ENCODE measurements around the gene SPTLC1. TPM values are rescaled to one million over a fixed set of nuclear protein-coding genes. Genes with fewer than 3 reads are reported as not detected.
"Not testable (repeated sequence)": the region's sequence is repeated elsewhere in the genome, so short reads cannot be mapped to it uniquely, and the experiment has no call there.

SPTLC1 gene
- total and polyA plus RNA-seq, 4 donors: 20.8 to 137 (median 58.6) TPM

DNA sequence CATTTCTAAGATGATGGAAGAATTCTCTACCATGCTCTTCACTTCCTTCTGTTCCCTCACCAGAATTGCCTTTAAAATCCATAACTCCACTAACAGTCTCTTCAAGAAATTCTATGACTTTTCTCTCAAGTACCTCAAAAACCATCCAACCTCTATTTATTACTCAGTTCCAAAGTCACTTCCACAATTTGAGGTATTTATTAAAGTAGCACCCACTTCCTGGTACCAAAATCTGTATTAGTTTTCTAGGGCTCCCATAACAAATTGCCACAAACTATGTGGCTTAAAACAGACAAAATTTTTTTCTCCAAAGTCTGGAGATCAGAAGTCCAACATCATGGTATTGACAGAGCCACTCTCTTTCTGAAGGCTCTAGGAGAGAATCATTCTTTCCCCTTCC lies 4.9 kb upstream of the SPTLC1 start:
- no peaks in the 10 kb centered on the region for H3K36me3 ChIP-seq (ENCODE audit: control insufficient read depth in 4 of 4, insufficient read depth in 4 of 4, low read length in 4 of 4)
- no peak for DNase-seq
- no peak for ATAC-seq (ENCODE audit: insufficient read depth, low FRiP score)
- H3K27me3 ChIP-seq (ENCODE audit: control insufficient read depth in 3 of 3, insufficient read depth in 3 of 3, low read length in 2 of 3): no peaks in the 10 kb centered on the region
- H3K9me3 ChIP-seq (ENCODE audit: control insufficient read depth in 4 of 4, insufficient read depth in 3 of 4, low read length in 3 of 4): no peaks in the 10 kb centered on the region
- H3K27ac ChIP-seq (ENCODE audit: low read depth in 1 of 2, low read length in 1 of 2): no peak overlapping the region
- H3K4me3 ChIP-seq: no peak overlapping the region
- no peaks in the 10 kb centered on the region for H3K4me1 ChIP-seq (ENCODE audit: control insufficient read depth in 5 of 5, insufficient read depth in 5 of 5, low read length in 5 of 5)
- no peak overlapping the region for H3K9ac ChIP-seq (ENCODE audit: insufficient read depth in 1 of 2, low read length in 2 of 2)
- TF ChIP-seq, protein P1, sequence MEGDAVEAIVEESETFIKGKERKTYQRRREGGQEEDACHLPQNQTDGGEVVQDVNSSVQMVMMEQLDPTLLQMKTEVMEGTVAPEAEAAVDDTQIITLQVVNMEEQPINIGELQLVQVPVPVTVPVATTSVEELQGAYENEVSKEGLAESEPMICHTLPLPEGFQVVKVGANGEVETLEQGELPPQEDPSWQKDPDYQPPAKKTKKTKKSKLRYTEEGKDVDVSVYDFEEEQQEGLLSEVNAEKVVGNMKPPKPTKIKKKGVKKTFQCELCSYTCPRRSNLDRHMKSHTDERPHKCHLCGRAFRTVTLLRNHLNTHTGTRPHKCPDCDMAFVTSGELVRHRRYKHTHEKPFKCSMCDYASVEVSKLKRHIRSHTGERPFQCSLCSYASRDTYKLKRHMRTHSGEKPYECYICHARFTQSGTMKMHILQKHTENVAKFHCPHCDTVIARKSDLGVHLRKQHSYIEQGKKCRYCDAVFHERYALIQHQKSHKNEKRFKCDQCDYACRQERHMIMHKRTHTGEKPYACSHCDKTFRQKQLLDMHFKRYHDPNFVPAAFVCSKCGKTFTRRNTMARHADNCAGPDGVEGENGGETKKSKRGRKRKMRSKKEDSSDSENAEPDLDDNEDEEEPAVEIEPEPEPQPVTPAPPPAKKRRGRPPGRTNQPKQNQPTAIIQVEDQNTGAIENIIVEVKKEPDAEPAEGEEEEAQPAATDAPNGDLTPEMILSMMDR (IDR thresholded peaks at IDR 0.05; ENCODE audit: control extremely low read depth, extremely low read depth): no peak

DNA sequence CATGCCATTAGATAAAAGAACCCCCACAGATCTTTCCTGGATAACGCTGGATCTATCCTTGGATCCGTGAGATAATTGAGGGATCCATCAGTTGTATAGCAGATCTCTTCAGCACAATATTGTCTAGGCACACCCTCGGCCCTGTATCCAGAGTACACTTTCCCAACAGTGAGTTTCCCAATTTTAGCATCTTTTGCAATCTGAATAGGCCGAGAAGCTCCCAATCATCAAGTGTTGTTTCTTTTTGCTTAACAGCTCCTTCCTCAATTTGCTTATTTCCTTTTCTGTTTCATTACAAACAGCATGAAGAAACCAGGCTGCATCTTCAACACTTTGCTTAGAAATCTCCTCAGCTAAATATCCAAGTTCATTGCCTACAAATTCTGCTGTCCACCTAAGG lies 4.4 kb upstream of the SPTLC1 start:
- Histone ChIP-seq H3K27ac (ENCODE audit: low read depth in 1 of 2, low read length in 1 of 2) (no peak overlapping the region), H3K9me3 (ENCODE audit: control insufficient read depth in 4 of 4, insufficient read depth in 3 of 4, low read length in 3 of 4) (no peaks in the 10 kb centered on the region), H3K27me3 (ENCODE audit: control insufficient read depth in 3 of 3, insufficient read depth in 3 of 3, low read length in 2 of 3) (no peaks in the 10 kb centered on the region), H3K4me3 (no peak overlapping the region), H3K4me1 (ENCODE audit: control insufficient read depth in 5 of 5, insufficient read depth in 5 of 5, low read length in 5 of 5) (peaks cover 0 to under 1% (median 0%) of the 10 kb centered on the region in 5 donors), H3K36me3 (ENCODE audit: control insufficient read depth in 4 of 4, insufficient read depth in 4 of 4, low read length in 4 of 4) (no peaks in the 10 kb centered on the region), H3K9ac (ENCODE audit: insufficient read depth in 1 of 2, low read length in 2 of 2) (no peak overlapping the region)
- WGBS, 2 donors: 53 to 71% methylated on average over 4 of the region's 4 CpGs
- DNase-seq: no peak
- TF ChIP-seq, protein P1 (IDR thresholded peaks at IDR 0.05; ENCODE audit: control extremely low read depth, extremely low read depth): no peak
- ATAC-seq (ENCODE audit: insufficient read depth, low FRiP score): no peak

DNA sequence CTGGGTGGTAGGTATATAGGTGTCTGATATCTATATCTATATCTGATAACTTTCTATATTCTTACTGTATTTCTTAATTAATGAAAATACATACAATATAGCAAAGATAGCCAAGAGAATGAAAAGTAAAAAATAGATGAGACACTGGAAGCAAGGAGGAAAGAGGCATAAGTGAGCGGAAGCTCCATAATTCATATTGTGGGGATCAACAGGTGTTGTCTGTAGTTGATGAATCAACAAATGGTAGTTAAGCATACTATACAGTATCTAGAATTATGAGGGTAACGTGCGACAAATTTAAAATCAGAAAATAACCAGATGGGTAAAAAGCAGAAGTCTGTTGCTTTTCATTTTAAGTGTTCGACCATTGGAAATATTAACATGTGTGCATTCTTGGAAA lies 7.1 kb downstream of the SPTLC1 start:
- DNase-seq (no peak), ATAC-seq (ENCODE audit: insufficient read depth, low FRiP score) (no peak)
- no peak overlapping the region for H3K9ac ChIP-seq (ENCODE audit: insufficient read depth in 1 of 2, low read length in 2 of 2)
- no peak overlapping the region for H3K4me3 ChIP-seq
- H3K36me3 ChIP-seq (ENCODE audit: control insufficient read depth in 4 of 4, insufficient read depth in 4 of 4, low read length in 4 of 4): peaks cover 0 to 20% (median 11%) of the 10 kb centered on the region in 4 donors
- H3K27me3 ChIP-seq (ENCODE audit: control insufficient read depth in 3 of 3, insufficient read depth in 3 of 3, low read length in 2 of 3): no peaks in the 10 kb centered on the region
- TF ChIP-seq, protein P1 (IDR thresholded peaks at IDR 0.05; ENCODE audit: control extremely low read depth, extremely low read depth): no peak
- no peak overlapping the region for H3K27ac ChIP-seq (ENCODE audit: low read depth in 1 of 2, low read length in 1 of 2)
- 97 to 99% methylated on average over 4 of the region's 4 CpGs for WGBS, 2 donors
- no peaks in the 10 kb centered on the region for H3K9me3 ChIP-seq (ENCODE audit: control insufficient read depth in 4 of 4, insufficient read depth in 3 of 4, low read length in 3 of 4)
- H3K4me1 ChIP-seq (ENCODE audit: control insufficient read depth in 5 of 5, insufficient read depth in 5 of 5, low read length in 5 of 5): no peaks in the 10 kb centered on the region

DNA sequence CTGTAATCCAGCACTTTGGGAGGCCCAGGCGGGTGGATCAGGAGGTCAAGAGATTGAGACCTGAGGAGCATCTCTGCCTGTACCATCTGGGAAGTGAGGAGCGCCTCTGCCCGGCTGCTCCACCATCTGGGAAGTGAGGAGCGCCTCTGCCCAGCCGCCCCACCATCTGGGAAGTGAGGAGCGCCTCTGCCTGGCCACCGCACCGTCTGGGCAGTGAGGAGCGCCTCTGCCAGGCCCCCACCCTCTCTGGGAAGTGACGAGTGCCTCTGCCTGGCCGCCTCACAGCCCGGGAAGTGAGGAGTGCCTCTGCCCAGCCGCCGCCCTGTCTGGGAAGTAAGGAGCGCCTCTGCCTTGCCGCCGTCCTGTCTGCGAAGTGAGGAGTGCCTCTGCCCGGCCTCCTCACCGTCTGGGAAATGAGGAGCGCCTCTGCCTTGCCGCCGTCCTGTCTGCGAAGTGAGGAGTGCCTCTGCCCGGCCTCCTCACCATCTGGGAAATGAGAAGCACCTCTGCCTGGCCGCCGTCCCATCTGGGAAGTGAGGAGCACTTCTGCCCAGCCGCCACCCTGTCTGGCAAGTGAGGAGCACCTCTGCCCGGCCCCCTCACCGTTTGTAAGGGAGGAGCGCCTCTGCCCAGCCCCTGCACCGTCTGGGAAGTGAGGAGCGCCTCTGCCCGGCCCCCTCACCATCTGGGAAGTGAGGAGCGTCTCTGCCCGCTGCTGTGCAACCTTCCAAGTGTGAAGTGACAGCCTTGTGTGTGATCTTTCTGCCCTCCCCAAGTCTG lies 9.6 kb downstream of the SPTLC1 start:
- WGBS, 2 donors: 96 to 98% methylated on average over 29 to 36 of the region's 36 CpGs
- H3K4me1 ChIP-seq (ENCODE audit: control insufficient read depth in 5 of 5, insufficient read depth in 5 of 5, low read length in 5 of 5); H3K4me3 ChIP-seq; H3K9me3 ChIP-seq (ENCODE audit: control insufficient read depth in 4 of 4, insufficient read depth in 3 of 4, low read length in 3 of 4); H3K27me3 ChIP-seq (ENCODE audit: control insufficient read depth in 3 of 3, insufficient read depth in 3 of 3, low read length in 2 of 3); DNase-seq; H3K27ac ChIP-seq (ENCODE audit: low read depth in 1 of 2, low read length in 1 of 2); ATAC-seq (ENCODE audit: insufficient read depth, low FRiP score); H3K9ac ChIP-seq (ENCODE audit: insufficient read depth in 1 of 2, low read length in 2 of 2): not testable (repeated sequence)
- peaks cover 0 to 15% (median 8%) of the 10 kb centered on the region in 4 donors for H3K36me3 ChIP-seq (ENCODE audit: control insufficient read depth in 4 of 4, insufficient read depth in 4 of 4, low read length in 4 of 4)

DNA sequence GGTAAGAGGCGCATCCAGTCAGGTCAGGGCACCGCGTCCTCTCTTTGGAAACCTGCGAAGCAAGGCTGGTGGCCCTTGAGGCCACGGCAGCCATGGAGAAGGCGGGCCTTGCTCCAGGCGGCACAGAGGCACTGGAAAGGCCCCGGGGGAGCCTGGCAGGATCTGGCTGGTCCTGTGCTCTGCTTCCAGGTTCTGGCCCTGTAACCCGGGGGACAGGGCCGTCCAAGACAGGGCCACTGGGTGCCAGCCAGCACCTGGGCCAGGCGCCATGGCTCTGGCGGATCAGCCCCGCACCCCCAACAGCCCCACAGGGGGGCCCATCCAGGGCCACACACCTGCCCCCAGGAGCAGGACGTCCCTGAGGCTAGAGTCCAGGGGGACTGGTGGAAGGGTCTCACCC lies 11.6 kb downstream of the SPTLC1 start:
- 97 to 99% methylated on average over 14 of the region's 14 CpGs for WGBS, 2 donors
- H3K9me3 ChIP-seq (ENCODE audit: control insufficient read depth in 4 of 4, insufficient read depth in 3 of 4, low read length in 3 of 4); ATAC-seq (ENCODE audit: insufficient read depth, low FRiP score); H3K4me3 ChIP-seq; H3K27me3 ChIP-seq (ENCODE audit: control insufficient read depth in 3 of 3, insufficient read depth in 3 of 3, low read length in 2 of 3); H3K9ac ChIP-seq (ENCODE audit: insufficient read depth in 1 of 2, low read length in 2 of 2); H3K27ac ChIP-seq (ENCODE audit: low read depth in 1 of 2, low read length in 1 of 2); DNase-seq; H3K4me1 ChIP-seq (ENCODE audit: control insufficient read depth in 5 of 5, insufficient read depth in 5 of 5, low read length in 5 of 5): not testable (repeated sequence)
- peaks cover 0 to 15% (median 4%) of the 10 kb centered on the region in 4 donors for H3K36me3 ChIP-seq (ENCODE audit: control insufficient read depth in 4 of 4, insufficient read depth in 4 of 4, low read length in 4 of 4)
